Measurements from ENCODE around the gene PCDHA1. TPM values are rescaled to one million over a fixed set of nuclear protein-coding genes. Genes with fewer than 3 reads are reported as not detected.

Gene PCDHA1
- total and polyA plus RNA-seq, 2 of the 13 experiments (the other 11 are each of a cell fraction or from before 2014, with no cell fraction given): not detected

DNA sequence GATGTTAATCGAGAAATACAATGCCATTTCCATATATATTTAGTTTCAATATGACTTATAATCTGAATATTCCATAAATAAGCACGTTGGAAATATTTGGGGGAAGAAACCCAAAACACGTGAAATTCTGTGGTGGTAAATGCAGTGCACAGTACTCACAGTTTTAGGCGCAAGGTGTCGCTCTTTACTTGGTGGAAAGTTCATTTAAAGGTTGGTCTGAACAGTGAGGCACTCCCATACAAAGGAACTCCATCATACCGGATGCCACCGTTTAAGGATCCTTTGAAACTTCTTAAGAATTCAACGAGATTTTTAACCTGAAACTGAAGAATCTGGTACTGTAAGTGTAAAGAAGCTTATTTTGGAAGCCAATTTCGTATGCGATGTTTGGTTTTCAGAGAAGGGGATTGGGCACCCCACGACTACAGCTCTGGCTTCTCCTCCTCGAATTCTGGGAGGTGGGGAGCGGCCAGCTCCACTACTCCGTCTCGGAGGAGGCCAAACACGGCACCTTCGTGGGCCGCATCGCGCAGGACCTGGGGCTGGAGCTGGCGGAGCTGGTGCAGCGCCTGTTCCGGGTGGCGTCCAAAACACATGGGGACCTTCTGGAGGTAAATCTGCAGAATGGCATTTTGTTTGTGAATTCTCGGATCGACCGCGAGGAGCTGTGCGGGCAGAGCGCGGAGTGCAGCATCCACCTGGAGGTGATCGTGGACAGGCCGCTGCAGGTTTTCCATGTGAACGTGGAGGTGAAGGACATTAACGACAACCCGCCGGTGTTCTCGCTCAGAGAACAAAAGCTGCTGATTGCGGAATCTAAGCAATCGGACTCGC is 83.0 kb downstream of the PCDHA1 start, which contains the start of gene PCDHA11 (continued):
- TF ChIP-seq, protein P1, sequence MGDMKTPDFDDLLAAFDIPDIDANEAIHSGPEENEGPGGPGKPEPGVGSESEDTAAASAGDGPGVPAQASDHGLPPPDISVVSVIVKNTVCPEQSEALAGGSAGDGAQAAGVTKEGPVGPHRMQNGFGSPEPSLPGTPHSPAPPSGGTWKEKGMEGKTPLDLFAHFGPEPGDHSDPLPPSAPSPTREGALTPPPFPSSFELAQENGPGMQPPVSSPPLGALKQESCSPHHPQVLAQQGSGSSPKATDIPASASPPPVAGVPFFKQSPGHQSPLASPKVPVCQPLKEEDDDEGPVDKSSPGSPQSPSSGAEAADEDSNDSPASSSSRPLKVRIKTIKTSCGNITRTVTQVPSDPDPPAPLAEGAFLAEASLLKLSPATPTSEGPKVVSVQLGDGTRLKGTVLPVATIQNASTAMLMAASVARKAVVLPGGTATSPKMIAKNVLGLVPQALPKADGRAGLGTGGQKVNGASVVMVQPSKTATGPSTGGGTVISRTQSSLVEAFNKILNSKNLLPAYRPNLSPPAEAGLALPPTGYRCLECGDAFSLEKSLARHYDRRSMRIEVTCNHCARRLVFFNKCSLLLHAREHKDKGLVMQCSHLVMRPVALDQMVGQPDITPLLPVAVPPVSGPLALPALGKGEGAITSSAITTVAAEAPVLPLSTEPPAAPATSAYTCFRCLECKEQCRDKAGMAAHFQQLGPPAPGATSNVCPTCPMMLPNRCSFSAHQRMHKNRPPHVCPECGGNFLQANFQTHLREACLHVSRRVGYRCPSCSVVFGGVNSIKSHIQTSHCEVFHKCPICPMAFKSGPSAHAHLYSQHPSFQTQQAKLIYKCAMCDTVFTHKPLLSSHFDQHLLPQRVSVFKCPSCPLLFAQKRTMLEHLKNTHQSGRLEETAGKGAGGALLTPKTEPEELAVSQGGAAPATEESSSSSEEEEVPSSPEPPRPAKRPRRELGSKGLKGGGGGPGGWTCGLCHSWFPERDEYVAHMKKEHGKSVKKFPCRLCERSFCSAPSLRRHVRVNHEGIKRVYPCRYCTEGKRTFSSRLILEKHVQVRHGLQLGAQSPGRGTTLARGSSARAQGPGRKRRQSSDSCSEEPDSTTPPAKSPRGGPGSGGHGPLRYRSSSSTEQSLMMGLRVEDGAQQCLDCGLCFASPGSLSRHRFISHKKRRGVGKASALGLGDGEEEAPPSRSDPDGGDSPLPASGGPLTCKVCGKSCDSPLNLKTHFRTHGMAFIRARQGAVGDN (CRISPR knock-in tag; IDR thresholded peaks at IDR 0.05): peak; percentile 46
- TF ChIP-seq TBX2 (CRISPR knock-in tag; IDR thresholded peaks at IDR 0.05; ENCODE audit: borderline replicate concordance) (0 out of 2 replicates have a peak, but pooled peaks have one; percentile 34), HNRNPLL (IDR thresholded peaks at IDR 0.05; ENCODE audit: low read depth, low read length, poor library complexity, severe bottlenecking) (peak; percentile 22), NFKBIZ (CRISPR knock-in tag; IDR thresholded peaks at IDR 0.05) (no peak)
- TF ChIP-seq, protein P2, sequence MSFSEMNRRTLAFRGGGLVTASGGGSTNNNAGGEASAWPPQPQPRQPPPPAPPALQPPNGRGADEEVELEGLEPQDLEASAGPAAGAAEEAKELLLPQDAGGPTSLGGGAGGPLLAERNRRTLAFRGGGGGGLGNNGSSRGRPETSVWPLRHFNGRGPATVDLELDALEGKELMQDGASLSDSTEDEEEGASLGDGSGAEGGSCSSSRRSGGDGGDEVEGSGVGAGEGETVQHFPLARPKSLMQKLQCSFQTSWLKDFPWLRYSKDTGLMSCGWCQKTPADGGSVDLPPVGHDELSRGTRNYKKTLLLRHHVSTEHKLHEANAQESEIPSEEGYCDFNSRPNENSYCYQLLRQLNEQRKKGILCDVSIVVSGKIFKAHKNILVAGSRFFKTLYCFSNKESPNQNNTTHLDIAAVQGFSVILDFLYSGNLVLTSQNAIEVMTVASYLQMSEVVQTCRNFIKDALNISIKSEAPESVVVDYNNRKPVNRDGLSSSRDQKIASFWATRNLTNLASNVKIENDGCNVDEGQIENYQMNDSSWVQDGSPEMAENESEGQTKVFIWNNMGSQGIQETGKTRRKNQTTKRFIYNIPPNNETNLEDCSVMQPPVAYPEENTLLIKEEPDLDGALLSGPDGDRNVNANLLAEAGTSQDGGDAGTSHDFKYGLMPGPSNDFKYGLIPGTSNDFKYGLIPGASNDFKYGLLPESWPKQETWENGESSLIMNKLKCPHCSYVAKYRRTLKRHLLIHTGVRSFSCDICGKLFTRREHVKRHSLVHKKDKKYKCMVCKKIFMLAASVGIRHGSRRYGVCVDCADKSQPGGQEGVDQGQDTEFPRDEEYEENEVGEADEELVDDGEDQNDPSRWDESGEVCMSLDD (CRISPR knock-in tag; IDR thresholded peaks at IDR 0.05; ENCODE audit: borderline replicate concordance): no peak
